HEK293 (cell line): Measurements from ENCODE around the gene NLRP11.
"Not testable (repeated sequence)": the region's sequence is repeated elsewhere in the genome, so short reads cannot be mapped to it uniquely, and the experiment has no call there.

Source experiments
- CTCF ChIA-PET: fragments of 350-600 bp; formaldehyde crosslinking; extraction: SDS; loops from one replicate; lab custom pipeline; 2021; ENCODE audit warnings: antibody characterized with exemption; lab: Yijun Ruan, JAX
- POLR2A ChIA-PET: fragments of 300-600 bp; formaldehyde crosslinking; extraction: SDS; loops from one replicate; lab custom pipeline; 2020; ENCODE audit warnings: antibody characterized with exemption, inconsistent platforms; lab: Yijun Ruan, JAX
- H3K27ac ChIP-seq: fragments of 200-500 bp; sonication (Bioruptor generic); 2 replicates; pipeline ENCODE4 v1.5.1; 2014; ENCODE audit warnings: low read depth, low read length, control low read depth, inconsistent platforms; ENCODE audit errors: extremely low read depth
- H3K36me3 ChIP-seq, 2 experiments: fragments of 200-500 bp in 1 of 2; sonication (Bioruptor generic) in 1 of 2; 1 replicate in 1 of 2; 2 replicates in 1 of 2; pipeline ENCODE4 v1.5.1; 2014 to 2017; ENCODE audit warnings: inconsistent platforms in 2 of 2, low read length in 2 of 2; ENCODE audit not compliant: control insufficient read depth in 2 of 2, insufficient read depth in 1 of 2
- H3K4me1 ChIP-seq: fragments of 200-500 bp; sonication (Bioruptor generic); 2 replicates; pipeline ENCODE4 v1.5.1; 2014; ENCODE audit warnings: mild to moderate bottlenecking, low read length, inconsistent platforms; ENCODE audit not compliant: control insufficient read depth, insufficient read depth
- H3K4me3 ChIP-seq: 2 replicates; pipeline ENCODE4 v1.5.1; 2011; ENCODE audit warnings: low read depth, mild to moderate bottlenecking, control low read depth, low read length, moderate library complexity
- H3K9me3 ChIP-seq: fragments of 200-500 bp; sonication (Bioruptor generic); 2 replicates; pipeline ENCODE4 v1.5.1; 2014; ENCODE audit warnings: low read depth, low read length, inconsistent platforms; ENCODE audit not compliant: control insufficient read depth, insufficient read depth
- GFI1B ChIP-seq: fragments of 450-650 bp; formaldehyde crosslinking; IDR thresholded peaks from 2 replicates; pipeline ENCODE4 v1.5.1; 2016; ENCODE audit warnings: missing biosample characterization, missing genetic modification characterization
- GLI2 ChIP-seq: fragments of 450-650 bp; formaldehyde crosslinking; IDR thresholded peaks from 2 replicates; pipeline ENCODE4; 2017; ENCODE audit warnings: missing biosample characterization, missing genetic modification characterization, low read depth, borderline replicate concordance
- KLF1 ChIP-seq: fragments of 450-650 bp; formaldehyde crosslinking; IDR thresholded peaks from 2 replicates; pipeline ENCODE4 v1.5.1; 2016; ENCODE audit warnings: missing biosample characterization, missing genetic modification characterization
- KLF10 ChIP-seq: fragments of 450-650 bp; IDR thresholded peaks from 2 replicates; pipeline ENCODE4 v1.5.1; 2018; ENCODE audit warnings: missing biosample characterization, mild to moderate bottlenecking, missing genetic modification characterization
- OSR2 ChIP-seq: fragments of 450-650 bp; formaldehyde crosslinking; IDR thresholded peaks from 2 replicates; pipeline ENCODE4 v1.5.1; 2016; ENCODE audit warnings: missing biosample characterization, missing genetic modification characterization
- REST ChIP-seq: fragments of 450-650 bp; formaldehyde crosslinking; IDR thresholded peaks from 2 replicates; pipeline ENCODE4 v1.5.1; 2016; ENCODE audit warnings: missing biosample characterization, missing genetic modification characterization
- SCRT2 ChIP-seq: fragments of 450-650 bp; formaldehyde crosslinking; IDR thresholded peaks from 2 replicates; pipeline ENCODE4 v1.5.1; 2016; ENCODE audit warnings: missing biosample characterization, missing genetic modification characterization
- TCF7L2 ChIP-seq: IDR thresholded peaks from 2 replicates; pipeline ENCODE4 v1.6.1; 2011; ENCODE audit warnings: low read depth, mild to moderate bottlenecking, inconsistent platforms, low read length, moderate library complexity, borderline replicate concordance
- WT1 ChIP-seq: fragments of 450-650 bp; formaldehyde crosslinking; IDR thresholded peaks from 2 replicates; pipeline ENCODE4 v1.5.1; 2016; ENCODE audit warnings: missing biosample characterization, missing genetic modification characterization
- ZFP69B ChIP-seq: fragments of 450-650 bp; formaldehyde crosslinking; IDR thresholded peaks from 2 replicates; pipeline ENCODE4 v1.5.1; 2016; ENCODE audit warnings: missing biosample characterization, missing genetic modification characterization
- ZNF114 ChIP-seq: fragments of 450-650 bp; formaldehyde crosslinking; IDR thresholded peaks from 2 replicates; pipeline ENCODE4 v1.5.0; 2017; ENCODE audit warnings: missing biosample characterization, missing genetic modification characterization
- ZNF138 ChIP-seq: fragments of 450-650 bp; formaldehyde crosslinking; IDR thresholded peaks from 2 replicates; pipeline ENCODE4 v1.5.1; 2016; ENCODE audit warnings: missing biosample characterization, missing genetic modification characterization, borderline replicate concordance
- ZNF202 ChIP-seq: fragments of 450-650 bp; formaldehyde crosslinking; IDR thresholded peaks from 2 replicates; pipeline ENCODE4 v1.5.1; 2016; ENCODE audit warnings: missing biosample characterization, missing genetic modification characterization, borderline replicate concordance
- ZNF239 ChIP-seq: fragments of 450-650 bp; formaldehyde crosslinking; IDR thresholded peaks from 2 replicates; pipeline ENCODE4 v1.5.1; 2016; ENCODE audit warnings: missing biosample characterization, missing genetic modification characterization
- ZNF266 ChIP-seq: fragments of 450-650 bp; formaldehyde crosslinking; IDR thresholded peaks from 2 replicates; pipeline ENCODE4 v1.5.1; 2016; ENCODE audit warnings: missing biosample characterization, missing genetic modification characterization, low read depth
- ZNF521 ChIP-seq: fragments of 450-650 bp; formaldehyde crosslinking; IDR thresholded peaks from 2 replicates; pipeline ENCODE4 v1.5.1; 2017; ENCODE audit warnings: missing biosample characterization, mild to moderate bottlenecking, missing genetic modification characterization
- ZNF600 ChIP-seq: fragments of 450-650 bp; formaldehyde crosslinking; IDR thresholded peaks from 2 replicates; pipeline ENCODE4 v1.5.1; 2016; ENCODE audit warnings: missing biosample characterization, missing genetic modification characterization
- ZNF830 ChIP-seq: fragments of 450-650 bp; IDR thresholded peaks from 2 replicates; pipeline ENCODE4 v1.5.0; 2018; ENCODE audit warnings: missing biosample characterization, missing genetic modification characterization, low read depth, mild to moderate bottlenecking, moderate library complexity
- TF ChIP-seq, protein P1 (sequence below): fragments of 450-650 bp; formaldehyde crosslinking; IDR thresholded peaks from 2 replicates; pipeline ENCODE4 v1.5.0; 2017; ENCODE audit warnings: missing biosample characterization, missing genetic modification characterization, borderline replicate concordance
- TF ChIP-seq, protein P2 (sequence below): fragments of 450-650 bp; formaldehyde crosslinking; IDR thresholded peaks from 2 replicates; pipeline ENCODE4; 2016; ENCODE audit warnings: missing biosample characterization, missing genetic modification characterization

Gene NLRP11

GRCh38 chr19:55778331-55778730 is 53.5 kb downstream of the NLRP11 start:
- no peak overlapping the region for H3K27ac ChIP-seq
- H3K4me3 ChIP-seq: no peak overlapping the region
- POLR2A ChIA-PET: no interaction called here
- no peak for TF ChIP-seq OSR2
- no peak for TF ChIP-seq ZNF138
- TF ChIP-seq ZNF266 (tag by site-specific recombination): no peak
- TF ChIP-seq, protein P1, sequence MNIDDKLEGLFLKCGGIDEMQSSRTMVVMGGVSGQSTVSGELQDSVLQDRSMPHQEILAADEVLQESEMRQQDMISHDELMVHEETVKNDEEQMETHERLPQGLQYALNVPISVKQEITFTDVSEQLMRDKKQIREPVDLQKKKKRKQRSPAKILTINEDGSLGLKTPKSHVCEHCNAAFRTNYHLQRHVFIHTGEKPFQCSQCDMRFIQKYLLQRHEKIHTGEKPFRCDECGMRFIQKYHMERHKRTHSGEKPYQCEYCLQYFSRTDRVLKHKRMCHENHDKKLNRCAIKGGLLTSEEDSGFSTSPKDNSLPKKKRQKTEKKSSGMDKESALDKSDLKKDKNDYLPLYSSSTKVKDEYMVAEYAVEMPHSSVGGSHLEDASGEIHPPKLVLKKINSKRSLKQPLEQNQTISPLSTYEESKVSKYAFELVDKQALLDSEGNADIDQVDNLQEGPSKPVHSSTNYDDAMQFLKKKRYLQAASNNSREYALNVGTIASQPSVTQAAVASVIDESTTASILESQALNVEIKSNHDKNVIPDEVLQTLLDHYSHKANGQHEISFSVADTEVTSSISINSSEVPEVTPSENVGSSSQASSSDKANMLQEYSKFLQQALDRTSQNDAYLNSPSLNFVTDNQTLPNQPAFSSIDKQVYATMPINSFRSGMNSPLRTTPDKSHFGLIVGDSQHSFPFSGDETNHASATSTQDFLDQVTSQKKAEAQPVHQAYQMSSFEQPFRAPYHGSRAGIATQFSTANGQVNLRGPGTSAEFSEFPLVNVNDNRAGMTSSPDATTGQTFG: no peak
- TF ChIP-seq ZNF202 (tag by site-specific recombination): no peak
- TF ChIP-seq REST: no peak
- TF ChIP-seq KLF10 (tag by site-specific recombination): no peak
- no peak for TF ChIP-seq ZNF830 (tag by site-specific recombination)
- TF ChIP-seq ZNF521 (tag by site-specific recombination): no peak
- TF ChIP-seq, all 188 proteins: peak for 0
- CTCF ChIA-PET: interaction anchor here (0.6 to 2.5 kb wide), 4 partner anchors 23 to 56 kb away, joined by 3 to 25 read pairs (median 4); no protein-coding TSS in a partner anchor
- Histone ChIP-seq H3K36me3 (no peaks in the 10 kb centered on the region), H3K4me1 (no peaks in the 10 kb centered on the region), H3K9me3 (no peaks in the 10 kb centered on the region)

GRCh38 chr19:55777528-55777927 is 54.3 kb downstream of the NLRP11 start:
- no peak overlapping the region for H3K27ac ChIP-seq
- no peak overlapping the region for H3K4me3 ChIP-seq
- no peak for TF ChIP-seq TCF7L2
- no peak for TF ChIP-seq ZNF114
- TF ChIP-seq ZNF239 (tag by site-specific recombination): no peak
- TF ChIP-seq SCRT2 (tag by site-specific recombination): no peak
- TF ChIP-seq GFI1B: no peak
- no peak for TF ChIP-seq ZFP69B (tag by site-specific recombination)
- no peak for TF ChIP-seq KLF1 (tag by site-specific recombination)
- no peak for TF ChIP-seq WT1 (tag by site-specific recombination)
- TF ChIP-seq, protein P2, sequence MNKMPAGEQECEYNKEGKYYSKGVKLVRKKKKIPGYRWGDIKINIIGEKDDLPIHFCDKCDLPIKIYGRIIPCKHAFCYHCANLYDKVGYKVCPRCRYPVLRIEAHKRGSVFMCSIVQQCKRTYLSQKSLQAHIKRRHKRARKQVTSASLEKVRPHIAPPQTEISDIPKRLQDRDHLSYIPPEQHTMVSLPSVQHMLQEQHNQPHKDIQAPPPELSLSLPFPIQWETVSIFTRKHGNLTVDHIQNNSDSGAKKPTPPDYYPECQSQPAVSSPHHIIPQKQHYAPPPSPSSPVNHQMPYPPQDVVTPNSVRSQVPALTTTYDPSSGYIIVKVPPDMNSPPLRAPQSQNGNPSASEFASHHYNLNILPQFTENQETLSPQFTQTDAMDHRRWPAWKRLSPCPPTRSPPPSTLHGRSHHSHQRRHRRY: no peak
- TF ChIP-seq GLI2 (tag by site-specific recombination): no peak
- no peak for TF ChIP-seq ZNF600 (tag by site-specific recombination)
- ChIA-PET POLR2A (no interaction called here), CTCF (interaction anchor here (0.5 to 2.5 kb wide), 8 partner anchors 24 to 136 kb away, joined by 3 to 25 read pairs (median 4); no protein-coding TSS in a partner anchor)
- H3K36me3 ChIP-seq: no peaks in the 10 kb centered on the region
- H3K9me3 ChIP-seq: no peaks in the 10 kb centered on the region
- H3K4me1 ChIP-seq: no peaks in the 10 kb centered on the region

- H3K4me1 ChIP-seq, H3K9me3 ChIP-seq, POLR2A ChIA-PET, CTCF ChIA-PET, H3K27ac ChIP-seq, H3K36me3 ChIP-seq, H3K4me3 ChIP-seq: not testable (repeated sequence)
Observed at GRCh38 chr19:55769632-55770031, 62.2 kb downstream of the NLRP11 start.

DNA sequence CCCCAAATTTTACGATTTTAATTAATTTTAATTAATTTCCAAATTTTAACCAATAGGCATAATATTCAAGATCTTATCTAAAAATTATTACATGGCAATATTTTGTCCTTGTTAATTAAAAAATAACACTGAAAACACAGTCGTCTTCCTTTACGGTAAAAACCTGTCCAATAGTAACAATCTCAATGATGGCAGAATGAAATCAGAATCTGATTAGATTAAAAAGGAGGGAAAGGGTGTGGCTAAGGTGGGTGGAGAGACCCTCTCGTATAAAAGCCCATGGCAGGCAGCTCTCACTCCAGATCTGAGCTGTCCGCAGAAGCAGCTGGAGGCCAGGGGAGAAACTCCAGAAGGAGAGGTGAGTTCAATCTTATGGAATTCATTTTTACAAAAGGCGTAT is 63.0 kb downstream of the NLRP11 start, which contains the start of gene RFPL4AL1:
RFPL4AL1 (plus strand) TSS at position 301 of the 400 bp plus-strand sequence. CDS start 2,687 bp downstream, outside the sequence.
- H3K4me3 ChIP-seq, H3K27ac ChIP-seq, CTCF ChIA-PET, H3K4me1 ChIP-seq, H3K36me3 ChIP-seq, H3K9me3 ChIP-seq, POLR2A ChIA-PET: not testable (repeated sequence)
